Measurements from ENCODE around the gene KLK2. TPM values are rescaled to one million over a fixed set of nuclear protein-coding genes. Genes with fewer than 3 reads are reported as not detected.

KLK2 gene
- total RNA-seq, 1 experiment from 2014 or later = not detected

- no peak for DNase-seq (ENCODE audit: low read depth)
Measured at GRCh38 chr19:50850738-50851137, 22.5 kb upstream of the KLK2 start.

- DNase-seq (ENCODE audit: low read depth) = no peak
Measured at GRCh38 chr19:50851620-50852019, 21.6 kb upstream of the KLK2 start.

GRCh38 chr19:50854636-50855410, 18.4 kb upstream of the KLK2 start, which contains the start of gene KLK3:
Gene KLK3, plus strand, starts transcription at chr19:50854915. Its CDS starts 41 bp downstream, at chr19:50854956.
- DNase-seq (ENCODE audit: low read depth) = no peak

GRCh38 chr19:50857366-50857765, 15.9 kb upstream of the KLK2 start:
- DNase-seq (ENCODE audit: low read depth) = no peak

GRCh38 chr19:50858886-50859285, 14.4 kb upstream of the KLK2 start:
- DNase-seq (ENCODE audit: low read depth) = no peak

GRCh38 chr19:50859849-50860248, 13.4 kb upstream of the KLK2 start:
- no peak for DNase-seq (ENCODE audit: low read depth)

GRCh38 chr19:50861010-50861409, 12.2 kb upstream of the KLK2 start:
- DNase-seq (ENCODE audit: low read depth) = no peak

- no peak for DNase-seq (ENCODE audit: low read depth)
Measured at GRCh38 chr19:50861496-50862286, 11.5 kb upstream of the KLK2 start.

- DNase-seq (ENCODE audit: low read depth) = no peak
Measured at GRCh38 chr19:50869479-50869878, 3.8 kb upstream of the KLK2 start.

- no peak for DNase-seq (ENCODE audit: low read depth)
Measured at GRCh38 chr19:50870417-50871089, 2.7 kb upstream of the KLK2 start.

- no peak for DNase-seq (ENCODE audit: low read depth)
Measured at GRCh38 chr19:50874211-50874610, 972 bp downstream of the KLK2 start.

GRCh38 chr19:50875795-50876422, 2.7 kb downstream of the KLK2 start:
- no peak for DNase-seq (ENCODE audit: low read depth)

- no peak for DNase-seq (ENCODE audit: low read depth)
Measured at GRCh38 chr19:50876456-50876855, 3.2 kb downstream of the KLK2 start.

- DNase-seq (ENCODE audit: low read depth) = no peak
Measured at GRCh38 chr19:50877338-50877737, 4.1 kb downstream of the KLK2 start.

GRCh38 chr19:50878851-50879250, 5.6 kb downstream of the KLK2 start:
- no peak for DNase-seq (ENCODE audit: low read depth)

- no peak for DNase-seq (ENCODE audit: low read depth)
Measured at GRCh38 chr19:50880241-50880640, 7.0 kb downstream of the KLK2 start.

- DNase-seq (ENCODE audit: low read depth) = no peak
Measured at GRCh38 chr19:50882188-50882587, 8.9 kb downstream of the KLK2 start.

GRCh38 chr19:50889638-50890037, 16.4 kb downstream of the KLK2 start:
- DNase-seq (ENCODE audit: low read depth) = peak; percentile 32

GRCh38 chr19:50890422-50891252, 17.4 kb downstream of the KLK2 start:
- DNase-seq (ENCODE audit: low read depth) = peak; percentile 90

GRCh38 chr19:50891253-50891625, 18.0 kb downstream of the KLK2 start:
- DNase-seq (ENCODE audit: low read depth) = no peak

Measured in RPMI7951 (cell line).